Measurements from ENCODE around the gene CHN1.

Gene CHN1

GRCh38 chr2:174780856-174781255 is 224.3 kb downstream of the CHN1 start:
- DNase-seq, result no peak

DNA sequence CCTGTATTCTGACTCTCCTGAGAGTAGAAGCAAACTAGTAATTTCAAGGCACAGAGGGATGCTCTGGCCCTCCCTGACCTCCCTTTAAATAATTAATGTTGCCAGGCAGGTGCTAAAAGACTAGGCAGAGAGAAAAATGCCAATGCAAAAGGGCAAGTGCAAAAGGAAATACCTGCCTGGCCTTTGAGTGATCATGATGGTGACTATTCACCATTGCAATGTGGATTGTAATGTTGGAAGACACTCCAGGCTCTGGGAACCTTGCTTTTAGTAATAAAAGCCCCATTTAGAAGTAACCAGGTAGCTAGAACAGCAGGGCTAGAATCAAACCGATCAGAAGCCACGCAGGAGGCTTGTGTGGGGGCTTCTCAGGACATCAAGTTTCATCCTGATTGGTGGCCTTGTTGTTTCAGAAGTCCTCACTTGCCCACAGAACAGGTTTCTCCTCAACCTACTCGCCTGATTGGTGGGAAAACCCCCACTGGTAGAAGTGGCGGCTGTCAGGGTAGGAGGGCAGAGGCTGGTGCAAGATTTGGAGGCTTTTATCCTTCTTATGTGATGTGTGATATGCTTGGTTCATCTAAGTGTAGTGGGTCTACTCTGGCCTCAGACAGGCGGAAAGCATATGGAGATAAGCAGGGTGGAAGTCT is 224.9 kb downstream of the CHN1 start:
- DNase-seq, result no peak

DNA sequence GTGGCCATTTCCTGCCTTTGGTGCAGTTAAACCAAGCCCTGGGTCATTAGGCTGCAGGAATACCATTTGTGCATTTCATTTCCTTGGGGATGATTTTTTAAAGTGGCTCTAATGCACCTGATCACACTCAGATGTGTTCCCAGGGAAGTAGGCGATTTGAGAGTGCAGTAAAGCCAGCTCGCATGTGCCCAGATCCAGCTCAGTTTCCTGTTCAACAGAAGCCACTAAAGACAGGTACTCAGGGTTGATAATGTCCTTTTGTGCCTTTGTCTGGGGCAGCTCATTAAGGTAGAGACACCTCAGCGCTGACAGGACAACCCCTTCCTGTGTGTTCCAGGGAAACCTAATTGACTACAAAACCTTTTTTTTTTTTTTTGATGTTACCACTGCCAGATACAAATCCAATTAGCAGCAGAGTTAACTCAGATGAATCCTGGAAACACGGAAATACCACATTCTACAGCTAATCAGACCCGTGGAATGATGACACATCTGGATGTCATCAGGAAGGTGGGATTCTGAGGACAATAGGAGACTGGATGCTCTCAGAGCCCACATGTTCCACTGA is 225.7 kb downstream of the CHN1 start:
- DNase-seq, result no peak

DNA sequence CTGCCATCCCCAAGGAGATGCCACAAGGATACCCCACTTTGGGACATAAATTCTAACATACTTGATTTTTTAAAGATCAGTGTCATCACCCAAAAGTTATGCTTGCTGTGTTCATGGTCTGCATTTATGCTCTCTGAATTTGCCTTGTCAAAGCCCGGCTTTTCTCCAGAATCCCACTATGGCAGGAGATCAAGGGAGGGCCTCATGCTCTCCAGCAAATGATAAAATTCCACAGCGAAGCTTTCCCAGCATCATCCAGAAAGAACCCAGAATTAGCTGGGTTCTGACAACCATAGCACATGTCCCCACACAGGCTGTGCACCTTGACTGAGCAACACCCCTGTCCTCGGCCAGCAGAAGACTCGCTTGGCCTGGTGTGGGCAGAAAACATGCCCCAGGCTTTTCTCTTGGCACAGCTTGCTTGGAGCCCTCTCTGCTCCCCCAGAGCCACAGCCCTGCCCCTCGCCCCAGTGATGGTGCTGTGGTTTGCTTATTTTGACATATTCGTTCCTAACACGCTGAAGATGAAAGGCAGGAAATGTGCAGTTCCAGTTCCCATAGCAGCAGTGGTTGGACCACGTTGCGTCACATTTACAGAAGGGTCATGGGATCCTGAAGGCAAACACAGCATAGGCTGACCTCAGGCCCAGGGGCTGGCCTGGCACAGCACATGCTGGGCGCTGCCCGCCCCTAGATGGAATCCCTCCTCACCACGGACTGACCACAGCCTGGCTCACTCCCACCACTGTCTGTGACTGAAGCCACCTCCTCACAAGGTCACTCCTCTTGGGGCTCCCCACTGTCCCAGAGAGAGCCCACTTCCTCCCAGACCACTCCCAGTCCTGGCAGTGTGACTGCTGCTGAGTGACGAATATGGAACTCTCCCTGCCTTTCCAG is 226.8 kb downstream of the CHN1 start:
- peak; percentile 77 to 90 for DNase-seq

GRCh38 chr2:174777347-174778084 is 227.7 kb downstream of the CHN1 start:
- no peak for DNase-seq

DNA sequence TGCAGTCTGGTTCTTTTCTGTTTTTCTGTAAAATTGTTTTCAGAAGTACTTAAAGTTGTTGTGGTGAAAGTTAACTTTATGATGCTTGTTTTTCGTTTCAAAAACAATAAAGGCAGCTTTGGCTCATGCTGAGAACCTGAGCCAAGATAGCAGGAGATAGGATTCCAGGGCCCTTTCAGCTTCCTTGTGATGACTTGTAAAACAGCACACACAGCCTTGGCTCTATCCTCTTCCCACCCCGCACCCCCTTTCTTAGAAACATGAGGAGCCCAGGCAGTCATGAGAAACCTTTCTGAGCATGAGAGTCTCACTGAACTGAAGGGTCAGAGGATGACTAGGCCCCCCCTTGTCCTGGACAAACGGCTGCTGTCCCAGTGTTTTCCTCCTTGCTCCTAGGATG is 228.5 kb downstream of the CHN1 start:
- no peak for DNase-seq

GRCh38 chr2:174776223-174776622 is 229.0 kb downstream of the CHN1 start:
- no peak for DNase-seq

- no peak for DNase-seq
Measured at GRCh38 chr2:174775571-174775980, 229.6 kb downstream of the CHN1 start.

GRCh38 chr2:174774886-174775285 is 230.3 kb downstream of the CHN1 start:
- no peak for DNase-seq

DNA sequence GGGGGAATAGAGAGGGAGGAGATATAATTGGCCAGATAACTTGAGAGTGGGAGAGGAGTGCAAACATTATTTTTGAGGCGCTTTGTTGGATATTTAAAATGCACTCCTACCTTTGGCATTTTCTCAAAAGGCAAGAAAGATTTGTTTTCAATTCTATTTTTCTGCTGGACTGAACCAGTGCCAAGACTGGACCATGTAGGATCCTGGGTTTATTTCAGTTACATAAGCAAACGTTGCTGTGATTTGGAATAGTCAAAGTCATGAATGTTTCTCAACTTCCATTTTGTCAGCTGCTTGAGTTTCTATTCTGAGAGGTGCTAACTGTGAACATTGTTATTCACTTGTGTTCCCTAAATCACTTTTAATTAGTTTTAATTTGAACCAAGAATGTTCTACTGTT is 232.0 kb downstream of the CHN1 start:
- no peak for DNase-seq

GRCh38 chr2:174772472-174772801 is 232.7 kb downstream of the CHN1 start:
- DNase-seq, result no peak

DNA sequence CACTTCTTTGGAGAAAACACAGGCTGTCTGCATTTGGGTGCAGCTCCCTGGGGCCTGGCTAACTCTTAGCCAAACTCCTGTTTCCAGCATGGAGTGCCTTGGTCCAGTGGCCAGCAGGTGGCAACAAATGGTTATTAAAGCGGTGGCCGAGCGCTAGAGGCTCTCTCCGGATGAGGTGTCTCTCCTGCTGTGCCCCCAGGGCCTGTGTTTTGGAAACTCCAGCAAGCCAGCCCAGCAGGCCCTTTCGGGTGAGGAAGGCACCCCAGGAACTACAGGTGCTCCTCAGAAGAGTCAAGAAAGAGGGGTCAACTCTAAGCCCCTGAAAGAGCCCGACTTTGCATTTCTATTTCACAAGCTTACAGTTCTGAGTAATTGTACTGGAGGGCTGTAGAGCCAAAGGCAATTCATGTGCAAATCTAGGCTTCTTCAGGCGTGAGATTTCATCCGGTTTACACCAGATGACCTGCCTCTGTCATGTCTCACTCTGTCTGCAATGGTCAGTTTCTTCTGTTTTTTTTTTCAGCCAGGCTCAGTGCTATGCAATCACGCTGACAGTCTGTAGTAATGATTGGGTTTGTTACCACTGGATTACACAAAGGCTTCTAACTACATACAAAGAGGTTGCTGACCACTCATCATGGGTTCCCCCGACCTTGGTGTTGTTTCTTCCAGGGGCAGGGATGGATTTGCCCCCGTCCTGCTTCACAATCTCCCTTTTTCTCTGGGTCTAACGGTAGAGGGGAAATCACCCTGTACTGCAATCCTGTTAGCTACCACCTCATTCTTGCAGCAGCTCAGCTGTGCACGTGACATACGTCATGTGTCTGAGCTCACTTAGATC is 233.3 kb downstream of the CHN1 start:
- DNase-seq, result peak; percentile 54 to 67

- no peak for DNase-seq
Measured at GRCh38 chr2:174771136-174771535, 234.0 kb downstream of the CHN1 start.

GRCh38 chr2:174768557-174768956 is 236.6 kb downstream of the CHN1 start:
- no peak for DNase-seq

DNA sequence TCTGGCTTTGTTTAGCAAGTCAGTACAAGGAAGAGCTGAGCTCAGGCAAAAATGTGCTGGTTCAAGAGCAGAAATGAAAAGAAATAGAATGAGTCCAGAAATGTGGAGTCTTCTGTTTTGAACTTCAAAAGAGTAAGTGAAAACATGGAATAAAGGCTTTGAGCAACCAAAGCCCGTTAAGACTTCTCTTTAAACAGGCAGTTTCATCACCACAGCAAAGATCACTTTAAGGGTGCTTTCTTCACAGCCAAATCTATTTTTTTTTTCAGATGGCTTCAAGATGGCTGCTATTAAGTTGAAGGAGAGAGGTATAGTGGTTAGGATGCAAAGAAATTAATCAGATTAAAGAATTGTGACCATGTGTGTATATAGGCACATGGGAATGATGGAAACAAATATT is 238.9 kb downstream of the CHN1 start:
- no peak for DNase-seq

GRCh38 chr2:174765576-174765975 is 239.6 kb downstream of the CHN1 start:
- DNase-seq, result no peak

DNA sequence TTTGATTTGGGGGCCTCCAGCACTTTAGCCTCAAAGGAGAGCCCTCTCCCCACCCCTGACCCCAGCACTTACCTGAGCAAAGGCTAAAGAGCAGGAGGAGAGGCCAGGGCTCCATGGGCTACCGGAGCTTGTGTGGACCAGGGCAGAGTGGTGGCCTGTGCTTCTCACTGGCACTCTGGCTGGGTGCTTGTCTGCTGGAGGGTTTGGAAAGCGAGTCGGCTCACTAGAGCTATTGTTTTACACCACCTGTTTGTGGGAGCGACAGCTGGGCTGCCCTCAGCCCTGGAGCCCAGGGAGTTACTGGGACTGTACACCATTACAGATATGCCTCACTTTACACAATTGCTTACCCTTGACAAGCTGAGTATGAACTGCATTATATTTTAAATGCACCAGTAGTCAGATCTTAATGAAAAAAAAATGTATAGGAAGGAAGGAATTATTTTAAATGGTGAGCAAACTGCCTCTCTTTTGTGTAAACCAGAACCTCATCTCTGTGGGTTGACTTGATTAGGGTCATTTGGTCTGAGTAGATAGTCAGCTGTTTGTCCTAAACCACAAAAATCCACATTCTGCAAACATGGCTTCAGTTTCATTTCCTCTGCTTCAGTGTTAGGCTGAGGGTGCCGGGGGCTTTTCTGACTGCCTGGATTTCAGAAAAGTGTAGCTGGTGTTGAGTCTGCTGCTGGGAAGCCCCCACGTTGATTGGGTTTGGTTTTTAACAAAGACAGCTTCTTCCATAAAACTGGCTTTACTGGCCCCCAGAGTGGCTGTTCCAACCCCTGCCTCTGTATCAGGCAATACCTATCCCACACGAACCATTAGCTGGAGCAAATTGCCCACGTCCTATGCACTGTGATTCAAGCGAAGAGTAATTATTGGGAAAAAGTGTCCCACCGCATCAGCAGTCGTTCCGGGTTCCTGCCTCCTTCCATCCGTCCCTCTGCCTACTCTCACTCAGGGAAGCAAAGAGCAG is 240.6 kb downstream of the CHN1 start, which contains the start of gene CHRNA1:
TSS of gene CHRNA1 (minus strand) at position 193 of the 976 bp plus-strand sequence. CDS start at position 115, 78 bp downstream.
- no peak for DNase-seq

- no peak for DNase-seq
Measured at GRCh38 chr2:174763780-174764179, 241.4 kb downstream of the CHN1 start.

- DNase-seq, result no peak
Measured at GRCh38 chr2:174762464-174762863, 242.7 kb downstream of the CHN1 start.

GRCh38 chr2:174761837-174762236 is 243.3 kb downstream of the CHN1 start:
- no peak for DNase-seq

DNA sequence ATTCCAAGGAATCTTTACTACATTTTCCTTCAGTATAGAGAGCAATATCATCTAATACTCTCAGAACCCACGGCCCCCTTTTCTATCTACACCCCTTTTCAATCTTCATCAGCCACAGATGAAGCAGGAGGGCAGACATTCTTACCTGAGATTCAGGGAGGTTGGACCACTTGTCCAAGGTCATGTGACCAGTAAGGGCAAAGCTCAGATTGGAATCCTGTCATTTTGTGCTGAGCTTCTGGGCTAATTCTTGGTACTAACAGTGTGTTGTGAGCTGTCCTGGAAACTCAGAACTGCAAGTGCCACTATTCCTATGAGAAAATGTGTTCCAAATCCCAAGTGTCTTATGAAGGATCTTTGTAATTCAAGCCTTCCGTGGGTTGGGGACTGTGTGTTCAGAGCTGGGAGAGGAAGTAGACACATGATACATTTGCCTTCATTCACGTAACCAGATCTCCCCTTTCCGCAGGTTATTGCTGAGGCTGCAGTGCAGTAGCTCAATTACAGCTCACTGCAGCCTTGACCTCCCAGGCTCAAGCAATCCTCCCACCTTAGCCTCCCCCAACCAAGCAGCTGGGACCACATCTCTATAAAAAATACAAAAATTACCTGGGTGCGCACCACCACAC is 244.2 kb downstream of the CHN1 start:
- no peak for DNase-seq

Measured in Kasumi-1 (cell line).